AG10803 (cell line): ENCODE results near the gene FNIP1.
"Not testable (repeated sequence)": the region's sequence is repeated elsewhere in the genome, so short reads cannot be mapped to it uniquely, and the experiment has no call there.

Experiments used
- DNase-seq: peaks from one replicate; pipeline ENCODE4 v3.0.0; 2010; ENCODE audit warnings: low read depth
- H3K4me3 ChIP-seq: 2 replicates; pipeline ENCODE4 v1.5.1; 2011; ENCODE audit warnings: mild to moderate bottlenecking, low read length, control low read depth
- TF ChIP-seq, protein P1 (sequence below): conservative IDR thresholded peaks from 2 replicates; pipeline ENCODE4 v1.5.1; 2011; ENCODE audit warnings: mild to moderate bottlenecking, low read length, control low read depth, inconsistent platforms

FNIP1 gene

DNA sequence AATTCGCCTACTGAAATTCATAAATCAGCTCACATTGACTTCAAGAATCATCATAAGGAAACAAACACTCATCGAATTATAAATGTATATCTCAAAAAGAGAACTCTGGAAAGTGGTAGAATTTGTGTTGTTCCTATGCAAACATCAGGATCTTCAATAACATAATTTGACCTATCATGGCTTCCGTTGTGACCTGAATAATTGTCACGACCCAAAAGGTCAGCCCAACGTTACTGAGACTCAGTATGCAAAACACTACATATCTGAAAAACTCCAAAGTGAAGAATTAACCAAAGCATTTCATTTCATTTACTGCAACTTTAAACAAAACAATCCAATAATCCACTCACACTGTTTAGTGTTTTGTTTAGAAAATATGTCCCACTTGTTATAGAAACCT lies 163.0 kb downstream of the FNIP1 start:
- peak overlapping the region; percentile 92 for H3K4me3 ChIP-seq
- DNase-seq = no peak
- TF ChIP-seq, protein P1, sequence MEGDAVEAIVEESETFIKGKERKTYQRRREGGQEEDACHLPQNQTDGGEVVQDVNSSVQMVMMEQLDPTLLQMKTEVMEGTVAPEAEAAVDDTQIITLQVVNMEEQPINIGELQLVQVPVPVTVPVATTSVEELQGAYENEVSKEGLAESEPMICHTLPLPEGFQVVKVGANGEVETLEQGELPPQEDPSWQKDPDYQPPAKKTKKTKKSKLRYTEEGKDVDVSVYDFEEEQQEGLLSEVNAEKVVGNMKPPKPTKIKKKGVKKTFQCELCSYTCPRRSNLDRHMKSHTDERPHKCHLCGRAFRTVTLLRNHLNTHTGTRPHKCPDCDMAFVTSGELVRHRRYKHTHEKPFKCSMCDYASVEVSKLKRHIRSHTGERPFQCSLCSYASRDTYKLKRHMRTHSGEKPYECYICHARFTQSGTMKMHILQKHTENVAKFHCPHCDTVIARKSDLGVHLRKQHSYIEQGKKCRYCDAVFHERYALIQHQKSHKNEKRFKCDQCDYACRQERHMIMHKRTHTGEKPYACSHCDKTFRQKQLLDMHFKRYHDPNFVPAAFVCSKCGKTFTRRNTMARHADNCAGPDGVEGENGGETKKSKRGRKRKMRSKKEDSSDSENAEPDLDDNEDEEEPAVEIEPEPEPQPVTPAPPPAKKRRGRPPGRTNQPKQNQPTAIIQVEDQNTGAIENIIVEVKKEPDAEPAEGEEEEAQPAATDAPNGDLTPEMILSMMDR = no peak

DNA sequence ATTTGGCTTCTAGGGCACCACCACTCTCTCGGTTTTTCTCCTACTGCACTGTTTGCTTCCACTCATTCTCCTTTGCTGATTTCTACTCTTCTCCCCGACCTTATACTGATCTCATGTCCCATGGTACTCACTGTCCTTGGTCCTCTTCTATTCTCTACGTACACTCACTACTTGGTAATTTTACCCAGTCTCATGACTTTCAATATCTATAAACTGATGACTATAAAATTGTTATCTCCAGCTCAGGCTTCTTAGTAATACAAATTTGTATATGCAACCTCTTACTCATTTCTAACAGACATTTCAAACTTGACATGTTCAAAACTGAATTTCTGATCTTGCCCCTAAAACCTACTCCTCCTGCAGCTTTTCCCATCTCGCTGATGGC lies 165.9 kb downstream of the FNIP1 start:
- no peak overlapping the region for H3K4me3 ChIP-seq
- TF ChIP-seq, protein P1 = no peak
- DNase-seq = no peak

- no peak overlapping the region for H3K4me3 ChIP-seq
- TF ChIP-seq, protein P1 = no peak
- DNase-seq = no peak
These were observed 166.4 kb downstream of the FNIP1 start for GRCh38 chr5:131630208-131630962.

DNA sequence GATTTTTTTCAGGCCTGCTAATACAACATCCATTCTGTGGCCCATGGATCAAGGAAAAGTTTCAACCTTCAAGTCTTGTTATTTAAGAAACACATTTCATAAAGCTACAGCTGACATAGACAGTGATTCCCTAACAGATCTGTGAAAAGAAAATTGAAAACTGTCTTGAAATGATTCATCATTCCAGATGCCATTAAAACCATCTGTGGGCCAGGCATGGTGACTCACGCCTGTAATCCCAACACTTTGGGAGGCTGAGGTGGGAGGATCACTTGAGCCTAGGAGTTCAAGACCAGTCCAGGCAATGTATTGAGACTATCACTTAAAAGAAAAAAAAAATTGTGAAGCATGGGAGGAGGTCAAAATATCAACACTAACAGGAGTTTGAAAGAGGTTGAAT lies 167.8 kb downstream of the FNIP1 start:
- no peak overlapping the region for H3K4me3 ChIP-seq
- DNase-seq = peak; percentile 64
- TF ChIP-seq, protein P1 = no peak

GRCh38 chr5:131627207-131627865 lies 169.5 kb downstream of the FNIP1 start:
- no peak for DNase-seq
- no peak overlapping the region for H3K4me3 ChIP-seq

GRCh38 chr5:131622633-131623032 lies 174.2 kb downstream of the FNIP1 start:
- DNase-seq = peak; percentile 45
- H3K4me3 ChIP-seq = no peak overlapping the region
- TF ChIP-seq, protein P1 = no peak

More at GRCh38 chr5:131627207-131627865, 169.5 kb downstream of the FNIP1 start:
- TF ChIP-seq, protein P1 = no peak

DNA sequence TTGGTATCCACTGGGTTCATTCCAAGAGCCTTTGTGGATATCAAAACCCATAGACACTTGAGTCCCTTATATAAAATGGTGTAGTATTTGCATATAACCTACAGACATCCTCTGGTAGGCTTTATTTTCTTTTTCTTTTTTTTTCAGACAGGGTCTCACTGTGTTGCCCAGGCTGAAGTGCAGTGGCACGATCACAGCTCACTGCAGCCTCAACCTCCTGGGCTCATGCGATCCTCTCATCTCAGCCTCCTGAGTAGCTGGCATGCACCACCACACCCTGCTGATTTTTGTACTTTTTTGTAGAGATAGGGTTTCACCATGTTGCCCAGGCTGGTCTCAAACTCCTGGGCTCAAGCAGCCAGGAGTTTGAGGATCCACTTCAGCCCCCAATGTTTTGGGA lies 175.7 kb downstream of the FNIP1 start:
- not testable (repeated sequence) for H3K4me3 ChIP-seq

More for the DNA sequence above, 175.7 kb downstream of the FNIP1 start:
- DNase-seq = not testable (repeated sequence)
